Gastrocnemius medialis (tissue), 4 donors: ENCODE data around the gene TRAPPC2. TPM values are rescaled to one million over a fixed set of nuclear protein-coding genes. Genes with fewer than 3 reads are reported as not detected.

Source experiments
- ATAC-seq, 2 donors: fragments of 150-250 bp; one replicate each; pipeline ENCODE4 v1.9.1; 2016
- DNase-seq, 2 donors: peaks; one replicate each; pipeline ENCODE4 v3.0.0-alpha.2; 2019
- H3K27ac ChIP-seq, 4 donors: fragments of 200-600 bp; sonication (generic); 1 replicate in 1 of 4; 2 replicates in 3 of 4; pipeline ENCODE4 v1.5.1; 2016 to 2018; ENCODE audit warnings: mild to moderate bottlenecking in 2 of 4, moderate library complexity in 1 of 4
- H3K27me3 ChIP-seq, 3 donors: fragments of 200-600 bp; sonication (generic) in 2 of 3; 1 replicate in 1 of 3; 2 replicates in 2 of 3; pipeline versions ENCODE4 v1.5.1 to v1.6.0; 2016 to 2019; ENCODE audit warnings: mild to moderate bottlenecking in 1 of 3, moderate library complexity in 1 of 3
- H3K36me3 ChIP-seq, 2 donors: fragments of 200-600 bp; sonication (generic) in 1 of 2; one replicate each; pipeline ENCODE4 v1.5.1; 2017 to 2018
- H3K4me1 ChIP-seq, 2 donors: fragments of 200-600 bp; sonication (generic) in 1 of 2; one replicate each; pipeline ENCODE4 v1.5.1; 2016 to 2017; ENCODE audit warnings: mild to moderate bottlenecking in 2 of 2
- H3K4me3 ChIP-seq, 4 donors: fragments of 200-600 bp; sonication (generic) in 3 of 4; 1 replicate in 1 of 4; 2 replicates in 3 of 4; pipeline ENCODE4 v1.5.1; 2016 to 2019; ENCODE audit warnings: mild to moderate bottlenecking in 2 of 4
- H3K9me3 ChIP-seq, 3 donors: fragments of 200-600 bp; sonication (generic) in 2 of 3; 1 replicate in 1 of 3; 2 replicates in 2 of 3; pipeline ENCODE4 v1.5.1; 2016 to 2019
- CTCF ChIP-seq, 5 experiments: fragments of 450-650 bp in 3 of 5; fragments of 200-600 bp in 2 of 5; sonication (generic) in 2 of 5; IDR thresholded peaks in 4 of 5; conservative IDR thresholded peaks in 1 of 5; 1 replicate in 4 of 5; 2 replicates in 1 of 5; pipeline ENCODE4 v1.5.1; 2016 to 2019; ENCODE audit warnings: antibody characterized with exemption in 5 of 5, mild to moderate bottlenecking in 3 of 5, moderate library complexity in 3 of 5
- POLR2A ChIP-seq, 2 donors: fragments of 450-650 bp; IDR thresholded peaks; one replicate each; pipeline ENCODE4 v1.6.1; 2017; ENCODE audit warnings: antibody characterized with exemption in 2 of 2, mild to moderate bottlenecking in 2 of 2, moderate library complexity in 2 of 2
- in situ Hi-C, 4 donors: fragments of 200-750 bp; cut with MboI; loops; one replicate each; pipeline versions ENCODE4 v1.15.0 to v1.8.0; 2017; ENCODE audit warnings: low sequenced_read_pairs in 4 of 4
- intact Hi-C: fragments of 100-400 bp; cut with DNase I; formaldehyde crosslinking; loops from one replicate; pipeline ENCODE4 v1.15.1; 2023; ENCODE audit warnings: low total_unique reads
- total RNA-seq, 4 donors: library from RNA; depleted of rRNA; stranded (reverse); fragments of >200 nt; gene quantifications; one replicate each; pipeline versions ENCODE4 v1.1.0 to v1.2.3, GENCODE V29; 2016

Gene TRAPPC2
- total RNA-seq, 4 donors from 2014 or later: 1.4 to 4.3 (median 2.9) TPM

GRCh38 chrX:13689741-13690211 lies 44.6 kb downstream of the TRAPPC2 start:
- DNase-seq (no peak), ATAC-seq (no peak)
- H3K4me1 ChIP-seq: peaks cover 30 to 36% of the 10 kb centered on the region in 2 donors
- TF ChIP-seq CTCF (IDR thresholded peaks at IDR 0.05 in 4 of 5, conservative IDR thresholded peaks at IDR 0.05 in 1 of 5): no peak
- no peak for TF ChIP-seq POLR2A (IDR thresholded peaks at IDR 0.05)
- no peaks in the 10 kb centered on the region for H3K36me3 ChIP-seq
- peak overlapping the region; percentile 71 to 82 (median 74) for H3K4me3 ChIP-seq
- in situ Hi-C loops (no loop called here), intact Hi-C loops (loop anchor here (1.0 to 2.0 kb wide), 2 partner anchors 37 to 46 kb away; partner anchors contain the start of gene TCEANC)
- H3K27ac ChIP-seq: peak overlapping the region; percentile 91 to 98 (median 94)
- H3K27me3 ChIP-seq: no peaks in the 10 kb centered on the region
- no peaks in the 10 kb centered on the region for H3K9me3 ChIP-seq

DNA sequence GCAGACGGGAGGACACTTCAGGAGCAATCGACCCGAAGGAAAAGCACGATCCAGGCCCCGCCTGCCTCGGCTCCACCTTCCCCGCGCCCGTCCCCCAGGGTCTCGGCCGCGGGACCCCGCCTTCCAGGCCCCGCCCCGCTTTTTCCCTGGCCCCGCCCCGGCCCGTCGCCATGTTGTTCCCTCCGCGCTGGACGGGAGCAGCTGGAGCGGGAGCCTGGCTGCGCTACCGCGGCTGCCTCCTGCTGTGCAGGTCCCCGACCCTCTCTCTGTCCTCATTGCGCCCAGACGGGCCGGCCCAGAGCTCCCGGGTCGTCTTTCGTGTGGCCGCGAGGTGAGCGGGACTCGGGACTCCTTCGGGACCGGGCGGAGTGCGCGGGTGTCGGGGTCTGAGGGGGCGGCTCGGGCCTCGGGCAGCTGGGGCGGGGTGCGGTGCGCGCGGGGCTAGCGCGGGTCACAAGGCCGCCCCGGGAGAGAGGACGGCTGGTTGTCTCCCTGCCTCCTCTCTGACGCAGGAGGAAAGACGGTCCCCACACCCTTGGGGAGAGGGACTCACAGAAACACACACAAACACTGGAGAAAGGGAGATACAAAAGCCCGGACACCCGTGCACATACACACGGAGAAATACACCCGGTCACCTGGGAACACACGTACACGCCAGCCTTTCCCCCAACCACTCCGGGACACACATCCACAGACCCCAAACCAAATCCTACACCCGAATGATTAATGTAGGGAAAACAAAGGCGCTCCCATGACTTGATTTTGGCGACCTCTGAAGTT lies 45.3 kb downstream of the TRAPPC2 start, which contains the start of gene RAB9A:
TSS of gene RAB9A (plus strand) at position 171 of the 783 bp plus-strand sequence. CDS start 19,619 bp downstream, outside the sequence.
- ATAC-seq (peak; percentile 90), DNase-seq (peak; percentile 68 to 76)
- Histone ChIP-seq H3K36me3 (no peaks in the 10 kb centered on the region), H3K9me3 (no peaks in the 10 kb centered on the region), H3K4me3 (peak within 1 kb of the TSS; percentile 71 to 82 (median 74)), H3K27ac (peak within 1 kb of the TSS; percentile 91 to 98 (median 94)), H3K27me3 (no peaks in the 10 kb centered on the region), H3K4me1 (peaks cover 24 to 30% of the 10 kb centered on the region in 2 donors)
- TF ChIP-seq POLR2A (IDR thresholded peaks at IDR 0.05) (peak; percentile 88 to 94), CTCF (IDR thresholded peaks at IDR 0.05 in 4 of 5, conservative IDR thresholded peaks at IDR 0.05 in 1 of 5) (no peak)
- in situ Hi-C loops: no loop called here
- intact Hi-C loops: loop anchor here (1.0 to 2.0 kb wide), 2 partner anchors 36 to 46 kb away; partner anchors contain the start of gene TCEANC

- H3K9me3 ChIP-seq: no peaks in the 10 kb centered on the region
- TF ChIP-seq CTCF (IDR thresholded peaks at IDR 0.05 in 4 of 5, conservative IDR thresholded peaks at IDR 0.05 in 1 of 5): no peak
- TF ChIP-seq POLR2A (IDR thresholded peaks at IDR 0.05): no peak
- ATAC-seq: no peak
Measured at GRCh38 chrX:13688384-13688957, 45.9 kb downstream of the TRAPPC2 start.

DNA sequence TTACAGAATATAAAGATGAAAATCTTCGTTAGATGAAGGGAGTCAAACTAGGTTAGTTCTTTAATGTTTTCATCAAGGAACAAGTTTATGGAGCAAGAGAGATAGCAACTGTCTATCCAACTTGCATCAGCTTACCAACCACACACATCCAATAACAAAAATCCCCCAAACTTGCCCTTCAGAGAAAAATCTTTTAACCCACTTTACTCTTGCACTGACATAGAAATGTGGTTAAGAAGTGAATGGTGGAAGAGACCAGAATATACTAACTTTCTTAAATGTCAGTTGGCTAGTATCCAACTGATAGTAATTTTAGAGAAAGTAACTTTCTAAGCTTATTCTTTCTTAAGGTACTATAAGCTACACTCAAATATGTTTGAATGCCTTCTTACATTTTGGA lies 47.2 kb downstream of the TRAPPC2 start:
- Histone ChIP-seq H3K36me3 (no peaks in the 10 kb centered on the region), H3K9me3 (no peaks in the 10 kb centered on the region), H3K27ac (no peak overlapping the region), H3K4me3 (no peak overlapping the region), H3K4me1 (peaks cover 5 to 11% of the 10 kb centered on the region in 2 donors), H3K27me3 (no peaks in the 10 kb centered on the region)
- in situ Hi-C loops (no loop called here), intact Hi-C loops (no loop called here)
- ATAC-seq (no peak), DNase-seq (no peak)
- no peak for TF ChIP-seq CTCF (IDR thresholded peaks at IDR 0.05 in 4 of 5, conservative IDR thresholded peaks at IDR 0.05 in 1 of 5)

More at GRCh38 chrX:13688384-13688957, 45.9 kb downstream of the TRAPPC2 start:
- Histone ChIP-seq H3K4me1 (peaks cover 17 to 24% of the 10 kb centered on the region in 2 donors), H3K36me3 (no peaks in the 10 kb centered on the region), H3K27me3 (no peaks in the 10 kb centered on the region), H3K4me3 (peak overlapping the region; percentile 71 to 82 (median 74)), H3K27ac (peak overlapping the region; percentile 91 to 98 (median 94))
- in situ Hi-C loops (no loop called here), intact Hi-C loops (loop anchor here (2.0 kb wide), 1 partner anchor 36 kb away; the partner anchor contains the start of gene TCEANC)
- DNase-seq: no peak
